NOMO-1 treated with DMSO at 0.1 percent for 48 hours (cell line): ENCODE results near the gene KRT71.

Source experiments
- DNase-seq: peaks from one replicate; lab custom pipeline; 2025; ENCODE audit not compliant: unreplicated experiment; lab: John Stamatoyannopoulos, UW

Gene KRT71

DNA sequence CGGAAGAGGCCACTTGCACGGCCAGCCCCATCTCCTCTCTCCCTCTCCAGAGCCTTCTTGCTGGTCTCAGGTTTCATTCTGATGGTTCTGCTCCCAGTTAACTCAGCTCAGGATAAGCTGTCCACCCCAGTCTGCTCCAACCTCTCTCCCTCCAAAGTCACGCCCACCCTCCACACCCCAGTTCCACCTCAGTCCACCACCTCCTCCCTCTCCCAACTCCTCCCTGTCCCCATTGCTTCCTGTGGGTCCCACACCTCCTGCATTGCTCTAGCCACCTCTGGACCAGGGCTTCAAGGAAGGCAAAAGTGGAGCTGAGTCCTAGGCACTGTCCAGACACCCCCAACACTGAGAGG lies 13.1 kb downstream of the KRT71 start:
- no peak for DNase-seq

DNA sequence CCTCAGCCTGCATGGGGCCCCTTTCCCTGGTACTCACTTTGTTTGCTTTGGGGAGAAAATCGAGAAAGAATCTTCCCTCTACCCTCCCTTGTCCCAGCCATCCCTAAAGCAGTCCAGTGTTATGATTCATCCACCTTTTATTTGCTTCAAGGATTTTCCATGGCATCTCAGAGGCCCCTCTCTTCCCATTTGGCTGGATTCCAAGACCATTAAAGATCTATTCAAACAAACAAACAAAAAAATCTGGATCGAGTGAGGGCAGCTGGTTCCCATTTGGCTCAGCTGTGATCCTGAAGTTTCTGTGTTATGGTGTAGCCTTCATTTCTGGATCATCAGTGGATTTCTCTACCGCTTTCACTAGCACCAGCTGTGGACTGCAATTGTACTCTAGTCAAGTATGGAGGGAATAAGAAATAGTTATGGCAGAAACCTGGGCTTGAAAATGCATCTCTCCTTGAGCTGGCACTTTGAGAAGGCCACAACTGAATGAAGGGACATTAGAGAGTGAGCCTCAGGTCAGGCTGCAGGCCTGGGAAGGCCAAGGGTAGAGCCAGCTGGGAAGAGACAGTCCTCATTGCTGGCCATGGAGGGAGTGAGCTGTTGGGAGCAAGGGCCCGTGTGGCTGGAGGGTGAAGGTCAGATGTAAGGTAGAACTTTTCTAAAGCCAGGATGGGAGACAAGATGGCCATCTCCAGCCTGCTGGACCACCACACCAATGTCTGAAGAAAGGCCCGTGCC lies 13.7 kb downstream of the KRT71 start:
- DNase-seq: no peak

- DNase-seq: no peak
Measured at GRCh38 chr12:52537101-52537500, 15.8 kb downstream of the KRT71 start.

- DNase-seq: no peak
Measured at GRCh38 chr12:52535574-52535973, 17.4 kb downstream of the KRT71 start.

DNA sequence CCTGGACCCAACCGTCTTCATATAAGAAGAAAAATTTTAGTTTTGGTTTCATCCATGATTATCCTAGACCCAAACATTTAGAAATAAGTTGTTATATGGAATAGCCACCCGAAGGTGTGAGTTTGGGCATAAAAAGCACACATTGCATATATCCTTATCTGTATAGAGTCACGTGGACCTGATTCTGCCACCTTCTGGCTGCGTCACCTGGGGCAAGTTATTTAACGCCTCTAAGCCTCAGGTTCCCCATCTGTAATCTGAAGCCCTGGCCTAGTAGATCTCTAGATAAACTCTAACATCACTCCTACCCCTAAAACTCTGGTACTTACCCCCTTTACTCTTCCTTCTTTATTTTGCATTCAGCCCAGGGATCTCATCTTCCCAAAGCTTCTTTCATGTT lies 18.5 kb downstream of the KRT71 start:
- DNase-seq: no peak

- DNase-seq: no peak
Measured at GRCh38 chr12:52533686-52534470, 19.1 kb downstream of the KRT71 start.

DNA sequence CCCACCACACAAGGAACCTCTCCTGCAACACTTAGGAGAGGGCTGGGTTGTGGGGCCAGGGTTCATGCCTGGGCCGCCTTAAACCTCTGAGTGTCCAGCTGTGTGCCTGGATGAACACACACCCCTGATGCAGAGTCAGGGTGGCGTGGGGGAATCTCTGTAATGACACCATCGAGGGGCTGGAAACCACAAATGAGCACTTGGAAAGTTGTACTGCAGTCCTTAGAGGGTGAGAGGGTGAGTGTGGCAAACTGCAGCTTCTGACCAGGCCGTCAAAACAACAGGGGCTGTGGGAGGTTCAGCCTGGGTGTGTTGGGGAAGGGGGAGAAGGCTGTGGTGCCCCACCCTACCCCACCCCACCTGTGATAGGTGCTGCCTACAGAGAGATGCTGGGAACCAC lies 20.3 kb downstream of the KRT71 start:
- DNase-seq: no peak

GRCh38 chr12:52531566-52532300 lies 21.2 kb downstream of the KRT71 start:
- DNase-seq: peak; percentile 70

GRCh38 chr12:52530905-52531304 lies 22.0 kb downstream of the KRT71 start:
- DNase-seq: no peak

- no peak for DNase-seq
Measured at GRCh38 chr12:52530366-52530765, 22.6 kb downstream of the KRT71 start.

- no peak for DNase-seq
Measured at GRCh38 chr12:52529846-52530245, 23.1 kb downstream of the KRT71 start.

GRCh38 chr12:52529417-52529816 lies 23.5 kb downstream of the KRT71 start:
- no peak for DNase-seq

GRCh38 chr12:52528641-52529143 lies 24.3 kb downstream of the KRT71 start:
- no peak for DNase-seq

DNA sequence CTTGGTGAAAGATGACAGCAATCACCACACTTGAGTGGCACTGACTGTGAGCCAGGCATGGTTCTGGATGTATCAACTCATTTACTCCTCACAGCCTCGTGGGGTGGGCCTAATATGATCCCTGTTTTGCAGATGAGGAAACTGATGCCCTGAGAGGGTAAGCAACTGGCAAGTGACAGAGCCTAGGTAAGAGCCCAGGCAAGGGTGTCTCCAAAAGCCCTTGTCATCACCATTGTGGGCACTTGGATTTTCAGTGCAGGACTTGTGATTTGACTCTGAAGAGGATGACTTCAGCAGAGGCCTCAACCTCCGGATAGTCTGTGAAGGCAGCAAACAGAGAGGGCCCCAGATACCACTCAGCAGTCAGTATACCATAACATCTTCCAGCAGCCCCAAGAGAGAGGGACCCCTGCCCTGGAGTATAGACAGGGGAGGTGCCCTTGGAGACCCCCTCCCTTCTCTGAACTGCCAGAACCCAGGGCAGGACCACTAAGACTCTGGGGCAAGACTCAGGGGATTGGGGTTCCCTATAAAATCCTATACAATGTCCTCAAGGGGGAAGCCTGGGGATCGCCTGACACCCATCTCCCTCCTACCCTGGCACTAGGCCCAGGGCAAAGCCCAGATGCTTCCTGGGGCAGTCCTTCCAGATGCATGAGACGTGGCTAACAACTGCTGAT lies 25.7 kb downstream of the KRT71 start:
- no peak for DNase-seq

- DNase-seq: no peak
Measured at GRCh38 chr12:52526511-52526951, 26.4 kb downstream of the KRT71 start.

DNA sequence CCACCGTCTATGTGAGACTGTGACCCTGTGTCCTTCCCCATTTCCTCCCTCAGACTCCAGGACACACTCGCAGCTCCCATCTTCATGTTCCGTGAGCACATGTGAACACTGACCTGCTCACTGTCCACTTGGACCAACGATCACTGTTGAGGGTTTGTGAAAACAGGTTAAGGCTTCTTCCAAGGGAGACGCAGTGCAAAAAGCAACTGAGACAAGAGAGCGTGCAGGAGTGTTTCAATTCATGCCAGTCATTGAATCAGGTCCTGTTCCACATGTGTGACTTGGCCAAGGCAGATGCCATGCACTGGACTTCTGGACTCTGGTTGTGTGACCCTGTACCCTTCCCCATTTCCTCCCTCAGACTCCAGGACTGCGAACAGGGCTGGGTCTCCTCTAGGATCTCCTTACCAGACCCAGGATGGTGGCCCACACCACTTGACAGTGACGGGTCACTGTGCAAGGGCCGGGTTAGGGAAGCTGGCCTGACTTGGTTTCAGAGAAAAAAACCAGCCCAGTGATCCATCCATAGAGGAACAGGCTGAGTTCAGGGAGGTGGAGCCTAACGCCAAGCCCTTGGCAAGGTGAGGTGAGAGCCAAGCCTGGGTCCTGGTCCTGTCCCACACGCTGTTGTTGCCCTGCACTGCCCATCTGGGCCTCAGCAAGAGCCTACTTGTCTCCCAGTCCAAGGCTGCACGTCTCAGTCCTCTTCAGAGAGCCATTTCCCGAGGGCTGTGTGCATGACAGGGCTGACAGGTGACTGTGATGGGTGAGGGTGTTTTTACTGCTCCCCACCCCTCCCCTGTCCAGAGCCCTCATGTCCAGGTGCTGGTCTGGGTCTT lies 27.1 kb downstream of the KRT71 start:
- no peak for DNase-seq

DNA sequence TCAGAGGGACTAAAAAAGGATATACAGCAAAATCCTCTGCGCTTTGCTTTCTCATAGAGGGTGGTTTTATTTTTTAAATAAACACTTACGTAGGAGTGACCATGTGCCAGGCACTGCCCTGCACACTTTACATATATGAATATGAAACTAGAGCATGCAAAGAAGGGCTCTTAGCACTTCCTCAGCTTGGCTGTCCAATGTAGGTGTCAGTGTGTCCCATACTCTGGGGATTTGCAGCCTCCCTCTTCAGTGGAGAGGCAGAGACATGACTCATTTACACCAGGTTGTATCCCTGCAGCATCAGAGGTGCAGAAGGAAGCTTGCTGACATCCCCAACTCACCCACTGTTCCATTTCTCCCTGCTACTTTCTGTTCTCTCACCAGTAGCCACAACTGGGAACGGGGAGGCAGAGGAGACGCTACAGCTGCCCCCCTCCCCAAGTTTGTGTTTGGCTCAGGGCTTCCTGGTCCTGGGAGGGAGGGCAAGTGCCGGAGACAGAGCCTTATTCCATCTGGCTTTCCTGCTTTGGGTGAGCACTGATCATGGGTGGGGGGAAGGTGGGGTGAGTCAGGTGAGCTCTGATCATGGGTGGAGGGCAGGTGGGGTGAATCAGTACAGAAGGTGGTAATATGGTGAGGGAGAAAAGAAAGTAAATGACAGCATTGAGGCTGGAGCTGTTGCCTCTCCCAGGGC lies 27.9 kb downstream of the KRT71 start:
- no peak for DNase-seq

DNA sequence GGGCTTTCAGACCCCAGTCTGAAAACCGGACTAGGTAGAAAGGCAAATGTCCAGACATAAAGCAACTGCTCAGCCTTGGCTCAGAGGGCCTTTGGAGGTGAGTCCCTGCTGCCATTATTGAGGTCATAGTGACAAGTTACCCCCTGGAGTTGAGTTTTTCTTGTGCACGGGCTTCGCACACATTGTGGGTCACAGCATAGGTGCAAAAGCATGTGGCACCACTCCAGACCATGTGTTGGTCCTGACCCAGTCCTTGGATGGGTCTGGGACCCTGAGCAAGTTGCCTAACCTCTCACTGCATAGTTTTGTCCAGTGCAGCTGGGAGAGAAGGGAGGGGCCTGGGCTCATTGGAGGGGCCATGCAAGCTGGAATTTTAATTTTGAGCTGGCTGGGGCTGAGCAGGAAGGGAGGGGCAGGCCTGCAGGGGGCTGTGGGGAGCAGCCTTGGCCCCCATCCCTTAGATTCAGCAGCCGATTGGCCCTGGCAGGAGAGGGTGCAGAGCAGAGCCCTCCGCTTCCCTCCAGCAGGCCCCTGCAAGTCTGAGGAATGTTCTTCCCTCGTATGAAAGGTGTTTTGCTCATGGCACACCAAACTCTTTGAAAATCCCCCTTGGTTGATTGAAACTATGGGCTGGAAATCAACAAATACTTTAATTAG lies 28.6 kb downstream of the KRT71 start:
- DNase-seq: no peak

DNA sequence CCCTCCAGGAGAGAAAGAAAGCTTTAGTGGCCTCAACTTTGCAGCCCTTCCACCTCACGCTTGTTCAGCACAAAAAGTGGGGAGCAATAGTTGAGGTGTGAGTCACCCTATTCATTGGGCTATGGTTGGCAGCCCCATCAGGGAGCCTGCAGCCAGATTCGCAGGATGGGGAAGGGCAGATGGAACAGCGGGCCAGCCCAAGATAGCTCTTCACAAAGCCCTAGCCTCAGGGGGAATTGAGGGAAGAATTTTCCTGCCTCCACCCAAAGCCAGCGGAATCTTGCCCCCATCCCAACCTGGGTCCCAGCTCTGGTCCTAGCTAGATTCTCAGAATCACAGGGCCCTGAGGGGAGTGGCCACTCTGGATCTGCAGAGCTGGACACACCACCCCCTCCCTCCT lies 29.1 kb downstream of the KRT71 start:
- no peak for DNase-seq
